ENCODE results near the gene HIF3A.
A peak's percentile ranks its signal among the peaks of the same experiment; 100 is the strongest.
"Not testable (repeated sequence)": the region's sequence is repeated elsewhere in the genome, so short reads cannot be mapped to it uniquely, and the experiment has no call there.

Gene HIF3A

GRCh38 chr19:46296722-46297461, at the start of gene HIF3A:
Gene HIF3A, plus strand, starts transcription at chr19:46297042. Its CDS starts 35 bp downstream, at chr19:46297077.
- no peak for DNase-seq (ENCODE audit: low read depth in 1 of 2, low spot score in 1 of 2)

- DNase-seq (ENCODE audit: low read depth in 1 of 2, low spot score in 1 of 2) = no peak
These were observed 46.6 kb upstream of the HIF3A start for GRCh38 chr19:46250076-46250735.

GRCh38 chr19:46251416-46251815, 45.4 kb upstream of the HIF3A start:
- DNase-seq (ENCODE audit: low read depth in 1 of 2, low spot score in 1 of 2) = no peak

GRCh38 chr19:46254776-46255175, 42.1 kb upstream of the HIF3A start:
- no peak for DNase-seq (ENCODE audit: low read depth in 1 of 2, low spot score in 1 of 2)

GRCh38 chr19:46256855-46257254, 40.0 kb upstream of the HIF3A start:
- no peak for DNase-seq (ENCODE audit: low read depth in 1 of 2, low spot score in 1 of 2)

GRCh38 chr19:46261501-46261900, 35.3 kb upstream of the HIF3A start:
- DNase-seq (ENCODE audit: low read depth in 1 of 2, low spot score in 1 of 2) = not testable (repeated sequence)

GRCh38 chr19:46262684-46263296, 34.1 kb upstream of the HIF3A start:
- peak in 1 of 2 donors; percentile 25 for DNase-seq (ENCODE audit: low read depth in 1 of 2, low spot score in 1 of 2)

GRCh38 chr19:46264801-46265200, 32.0 kb upstream of the HIF3A start:
- DNase-seq (ENCODE audit: low read depth in 1 of 2, low spot score in 1 of 2) = not testable (repeated sequence)

GRCh38 chr19:46265217-46265828, 31.5 kb upstream of the HIF3A start:
- DNase-seq (ENCODE audit: low read depth in 1 of 2, low spot score in 1 of 2) = peak; percentile 20 to 46

- no peak for DNase-seq (ENCODE audit: low read depth in 1 of 2, low spot score in 1 of 2)
These were observed 27.7 kb upstream of the HIF3A start for GRCh38 chr19:46269101-46269500.

GRCh38 chr19:46270521-46271256, 26.2 kb upstream of the HIF3A start:
- no peak for DNase-seq (ENCODE audit: low read depth in 1 of 2, low spot score in 1 of 2)

GRCh38 chr19:46271481-46272197, 25.2 kb upstream of the HIF3A start:
- DNase-seq (ENCODE audit: low read depth in 1 of 2, low spot score in 1 of 2) = no peak

- not testable (repeated sequence) for DNase-seq (ENCODE audit: low read depth in 1 of 2, low spot score in 1 of 2)
These were observed 22.9 kb upstream of the HIF3A start for GRCh38 chr19:46273931-46274330.

- no peak for DNase-seq (ENCODE audit: low read depth in 1 of 2, low spot score in 1 of 2)
These were observed 17.7 kb upstream of the HIF3A start for GRCh38 chr19:46279177-46279576.

- DNase-seq (ENCODE audit: low read depth in 1 of 2, low spot score in 1 of 2) = no peak
These were observed 13.1 kb upstream of the HIF3A start for GRCh38 chr19:46283771-46284170.

- DNase-seq (ENCODE audit: low read depth in 1 of 2, low spot score in 1 of 2) = no peak
These were observed 12.2 kb upstream of the HIF3A start for GRCh38 chr19:46284635-46285034.

GRCh38 chr19:46287585-46287984, 9.3 kb upstream of the HIF3A start:
- DNase-seq (ENCODE audit: low read depth in 1 of 2, low spot score in 1 of 2) = no peak

GRCh38 chr19:46288896-46289588, 7.8 kb upstream of the HIF3A start:
- DNase-seq (ENCODE audit: low read depth in 1 of 2, low spot score in 1 of 2) = no peak

- DNase-seq (ENCODE audit: low read depth in 1 of 2, low spot score in 1 of 2) = no peak
These were observed 6.9 kb upstream of the HIF3A start for GRCh38 chr19:46289724-46290619.

Data from activated T-helper 1 cell treated with anti-CD3 and anti-CD28 coated beads, Interleukin-2, amount 50 U/mL, for 16 hours (primary cell).